ENCODE data around the gene C4B. TPM values are rescaled to one million over a fixed set of nuclear protein-coding genes. Genes with fewer than 3 reads are reported as not detected.
"Not testable (repeated sequence)": the region's sequence is repeated elsewhere in the genome, so short reads cannot be mapped to it uniquely, and the experiment has no call there.

C4B gene
- total and polyA plus RNA-seq, 9 of the 15 experiments (the other 6 are each of a cell fraction or from before 2014, with no cell fraction given): 0.32 to 8.8 (median 5.4) TPM

- TF ChIP-seq, protein P1, sequence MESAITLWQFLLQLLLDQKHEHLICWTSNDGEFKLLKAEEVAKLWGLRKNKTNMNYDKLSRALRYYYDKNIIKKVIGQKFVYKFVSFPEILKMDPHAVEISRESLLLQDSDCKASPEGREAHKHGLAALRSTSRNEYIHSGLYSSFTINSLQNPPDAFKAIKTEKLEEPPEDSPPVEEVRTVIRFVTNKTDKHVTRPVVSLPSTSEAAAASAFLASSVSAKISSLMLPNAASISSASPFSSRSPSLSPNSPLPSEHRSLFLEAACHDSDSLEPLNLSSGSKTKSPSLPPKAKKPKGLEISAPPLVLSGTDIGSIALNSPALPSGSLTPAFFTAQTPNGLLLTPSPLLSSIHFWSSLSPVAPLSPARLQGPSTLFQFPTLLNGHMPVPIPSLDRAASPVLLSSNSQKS (CRISPR knock-in tag; IDR thresholded peaks at IDR 0.05): no peak
- TF ChIP-seq, protein P2, sequence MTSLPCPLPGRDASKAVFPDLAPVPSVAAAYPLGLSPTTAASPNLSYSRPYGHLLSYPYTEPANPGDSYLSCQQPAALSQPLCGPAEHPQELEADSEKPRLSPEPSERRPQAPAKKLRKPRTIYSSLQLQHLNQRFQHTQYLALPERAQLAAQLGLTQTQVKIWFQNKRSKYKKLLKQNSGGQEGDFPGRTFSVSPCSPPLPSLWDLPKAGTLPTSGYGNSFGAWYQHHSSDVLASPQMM (CRISPR knock-in tag; IDR thresholded peaks at IDR 0.05): no peak
- no peak for TF ChIP-seq ZKSCAN1 (IDR thresholded peaks at IDR 0.05; ENCODE audit: low read depth, low read length)
- TF ChIP-seq GTF2F1 (IDR thresholded peaks at IDR 0.05; ENCODE audit: low read depth, low read length): no peak
- TF ChIP-seq, protein P3, sequence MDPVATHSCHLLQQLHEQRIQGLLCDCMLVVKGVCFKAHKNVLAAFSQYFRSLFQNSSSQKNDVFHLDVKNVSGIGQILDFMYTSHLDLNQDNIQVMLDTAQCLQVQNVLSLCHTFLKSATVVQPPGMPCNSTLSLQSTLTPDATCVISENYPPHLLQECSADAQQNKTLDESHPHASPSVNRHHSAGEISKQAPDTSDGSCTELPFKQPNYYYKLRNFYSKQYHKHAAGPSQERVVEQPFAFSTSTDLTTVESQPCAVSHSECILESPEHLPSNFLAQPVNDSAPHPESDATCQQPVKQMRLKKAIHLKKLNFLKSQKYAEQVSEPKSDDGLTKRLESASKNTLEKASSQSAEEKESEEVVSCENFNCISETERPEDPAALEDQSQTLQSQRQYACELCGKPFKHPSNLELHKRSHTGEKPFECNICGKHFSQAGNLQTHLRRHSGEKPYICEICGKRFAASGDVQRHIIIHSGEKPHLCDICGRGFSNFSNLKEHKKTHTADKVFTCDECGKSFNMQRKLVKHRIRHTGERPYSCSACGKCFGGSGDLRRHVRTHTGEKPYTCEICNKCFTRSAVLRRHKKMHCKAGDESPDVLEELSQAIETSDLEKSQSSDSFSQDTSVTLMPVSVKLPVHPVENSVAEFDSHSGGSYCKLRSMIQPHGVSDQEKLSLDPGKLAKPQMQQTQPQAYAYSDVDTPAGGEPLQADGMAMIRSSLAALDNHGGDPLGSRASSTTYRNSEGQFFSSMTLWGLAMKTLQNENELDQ (CRISPR knock-in tag; IDR thresholded peaks at IDR 0.05; ENCODE audit: borderline replicate concordance): no peak
- no peak for TF ChIP-seq NUFIP1 (IDR thresholded peaks at IDR 0.05; ENCODE audit: partially characterized antibody)
- TF ChIP-seq, protein P4, sequence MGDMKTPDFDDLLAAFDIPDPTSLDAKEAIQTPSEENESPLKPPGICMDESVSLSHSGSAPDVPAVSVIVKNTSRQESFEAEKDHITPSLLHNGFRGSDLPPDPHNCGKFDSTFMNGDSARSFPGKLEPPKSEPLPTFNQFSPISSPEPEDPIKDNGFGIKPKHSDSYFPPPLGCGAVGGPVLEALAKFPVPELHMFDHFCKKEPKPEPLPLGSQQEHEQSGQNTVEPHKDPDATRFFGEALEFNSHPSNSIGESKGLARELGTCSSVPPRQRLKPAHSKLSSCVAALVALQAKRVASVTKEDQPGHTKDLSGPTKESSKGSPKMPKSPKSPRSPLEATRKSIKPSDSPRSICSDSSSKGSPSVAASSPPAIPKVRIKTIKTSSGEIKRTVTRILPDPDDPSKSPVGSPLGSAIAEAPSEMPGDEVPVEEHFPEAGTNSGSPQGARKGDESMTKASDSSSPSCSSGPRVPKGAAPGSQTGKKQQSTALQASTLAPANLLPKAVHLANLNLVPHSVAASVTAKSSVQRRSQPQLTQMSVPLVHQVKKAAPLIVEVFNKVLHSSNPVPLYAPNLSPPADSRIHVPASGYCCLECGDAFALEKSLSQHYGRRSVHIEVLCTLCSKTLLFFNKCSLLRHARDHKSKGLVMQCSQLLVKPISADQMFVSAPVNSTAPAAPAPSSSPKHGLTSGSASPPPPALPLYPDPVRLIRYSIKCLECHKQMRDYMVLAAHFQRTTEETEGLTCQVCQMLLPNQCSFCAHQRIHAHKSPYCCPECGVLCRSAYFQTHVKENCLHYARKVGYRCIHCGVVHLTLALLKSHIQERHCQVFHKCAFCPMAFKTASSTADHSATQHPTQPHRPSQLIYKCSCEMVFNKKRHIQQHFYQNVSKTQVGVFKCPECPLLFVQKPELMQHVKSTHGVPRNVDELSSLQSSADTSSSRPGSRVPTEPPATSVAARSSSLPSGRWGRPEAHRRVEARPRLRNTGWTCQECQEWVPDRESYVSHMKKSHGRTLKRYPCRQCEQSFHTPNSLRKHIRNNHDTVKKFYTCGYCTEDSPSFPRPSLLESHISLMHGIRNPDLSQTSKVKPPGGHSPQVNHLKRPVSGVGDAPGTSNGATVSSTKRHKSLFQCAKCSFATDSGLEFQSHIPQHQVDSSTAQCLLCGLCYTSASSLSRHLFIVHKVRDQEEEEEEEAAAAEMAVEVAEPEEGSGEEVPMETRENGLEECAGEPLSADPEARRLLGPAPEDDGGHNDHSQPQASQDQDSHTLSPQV (IDR thresholded peaks at IDR 0.05): no peak
These were observed 36.0 kb downstream of the C4B start (continued) for GRCh38 chr6:32050562-32050961.

GRCh38 chr6:32052626-32053025 is 38.0 kb downstream of the C4B start:
- H3K4me2 ChIP-seq (ENCODE audit: insufficient read depth, low read length); H4K20me1 ChIP-seq (replicated peaks; ENCODE audit: control insufficient read depth, insufficient read depth, low read length); H3K27me3 ChIP-seq (ENCODE audit: control insufficient read depth in 2 of 2, insufficient read depth in 2 of 2, low read length in 2 of 2); H2AFZ ChIP-seq (ENCODE audit: low read depth, low read length); H3K36me3 ChIP-seq (ENCODE audit: control insufficient read depth, insufficient read depth, low read length); DNase-seq (ENCODE audit: extremely low read depth in 1 of 4, low spot score in 3 of 4); H3K4me3 ChIP-seq; intact Hi-C loops (cut with micrococcal nuclease); in situ Hi-C loops (cut with MboI); ATAC-seq; H3K27ac ChIP-seq (ENCODE audit: extremely low read depth, low read depth, low read length); H3K79me2 ChIP-seq (ENCODE audit: control insufficient read depth, insufficient read depth, low read length); H3K9me1 ChIP-seq (ENCODE audit: control insufficient read depth, insufficient read depth, low read length); CTCF ChIA-PET (ENCODE audit: low intra/inter-chr PET ratio); H3K9me3 ChIP-seq (replicated peaks; ENCODE audit: control insufficient read depth, insufficient read depth, low read depth, low read length); H3K9ac ChIP-seq (ENCODE audit: insufficient read depth in 1 of 2, low read depth in 2 of 2, low read length in 2 of 2); FAIRE-seq; BruUV-seq (replicated peaks): not testable (repeated sequence)
- peaks cover 13 to 36% of the 10 kb centered on the region in 2 experiments for H3K4me1 ChIP-seq (replicated peaks in 1 of 2; ENCODE audit: control insufficient read depth in 2 of 2, insufficient read depth in 2 of 2, low read length in 2 of 2)
- POLR2A ChIA-PET: interaction anchor here (0.5 to 1.0 kb wide), 2 partner anchors 77 to 102 kb away, joined by 3 to 4 read pairs; no protein-coding TSS in a partner anchor
- 33% methylated on average over 20 of the region's 20 CpGs for WGBS (ENCODE audit: insufficient coverage, low coverage, missing lambda C conversion rate)

Measured in K562 (cell line).